ENCODE data around the gene OR52B4.
A peak's percentile ranks its signal among the peaks of the same experiment; 100 is the strongest.
"Not testable (repeated sequence)": the region's sequence is repeated elsewhere in the genome, so short reads cannot be mapped to it uniquely, and the experiment has no call there.

The OR52B4 gene

GRCh38 chr11:4368286-4368685 is at the start of gene OR52B4:
Gene OR52B4 (minus strand): TSS chr11:4368386. CDS start chr11:4368295, 91 bp downstream.
- no peak for DNase-seq

GRCh38 chr11:4416816-4417215 is 48.6 kb upstream of the OR52B4 start:
- no peak for DNase-seq

- no peak for DNase-seq
Measured at GRCh38 chr11:4416306-4416705, 48.1 kb upstream of the OR52B4 start.

- not testable (repeated sequence) for DNase-seq
Measured at GRCh38 chr11:4406206-4406605, 38.0 kb upstream of the OR52B4 start.

- no peak for DNase-seq
Measured at GRCh38 chr11:4393858-4394223, 25.7 kb upstream of the OR52B4 start.

GRCh38 chr11:4393209-4393857 is 25.1 kb upstream of the OR52B4 start, which contains the start of gene TRIM21:
Gene TRIM21 (minus strand): TSS chr11:4393702. CDS start chr11:4390409, 3,293 bp downstream.
- peak; percentile 89 for DNase-seq

GRCh38 chr11:4388221-4388620 is 20.0 kb upstream of the OR52B4 start:
- no peak for DNase-seq

GRCh38 chr11:4385978-4386740 is 18.0 kb upstream of the OR52B4 start:
- no peak for DNase-seq

- DNase-seq: no peak
Measured at GRCh38 chr11:4381901-4382300, 13.7 kb upstream of the OR52B4 start.

GRCh38 chr11:4375431-4376140 is 7.4 kb upstream of the OR52B4 start:
- no peak for DNase-seq

- DNase-seq: no peak
Measured at GRCh38 chr11:4370166-4370565, 2.0 kb upstream of the OR52B4 start.

GRCh38 chr11:4348142-4348541 is 20.0 kb downstream of the OR52B4 start:
- not testable (repeated sequence) for DNase-seq

- DNase-seq: not testable (repeated sequence)
Measured at GRCh38 chr11:4345366-4345765, 22.8 kb downstream of the OR52B4 start.

- not testable (repeated sequence) for DNase-seq
Measured at GRCh38 chr11:4334356-4334755, 33.8 kb downstream of the OR52B4 start.

Measured in stimulated activated CD4-positive, alpha-beta T cell treated with anti-CD3 and anti-CD28 coated beads, Interleukin-1b, Interleukin-23, amount 100 ng/mL, for 48 hours (primary cell).